ENCODE measurements around the gene RPRD1B. TPM values are rescaled to one million over a fixed set of nuclear protein-coding genes. Genes with fewer than 3 reads are reported as not detected.

The RPRD1B gene
- total and polyA plus RNA-seq, 2 of the 8 experiments (the other 6 are each of a cell fraction or from before 2014, with no cell fraction given): 10.3 to 20.9 TPM

DNA sequence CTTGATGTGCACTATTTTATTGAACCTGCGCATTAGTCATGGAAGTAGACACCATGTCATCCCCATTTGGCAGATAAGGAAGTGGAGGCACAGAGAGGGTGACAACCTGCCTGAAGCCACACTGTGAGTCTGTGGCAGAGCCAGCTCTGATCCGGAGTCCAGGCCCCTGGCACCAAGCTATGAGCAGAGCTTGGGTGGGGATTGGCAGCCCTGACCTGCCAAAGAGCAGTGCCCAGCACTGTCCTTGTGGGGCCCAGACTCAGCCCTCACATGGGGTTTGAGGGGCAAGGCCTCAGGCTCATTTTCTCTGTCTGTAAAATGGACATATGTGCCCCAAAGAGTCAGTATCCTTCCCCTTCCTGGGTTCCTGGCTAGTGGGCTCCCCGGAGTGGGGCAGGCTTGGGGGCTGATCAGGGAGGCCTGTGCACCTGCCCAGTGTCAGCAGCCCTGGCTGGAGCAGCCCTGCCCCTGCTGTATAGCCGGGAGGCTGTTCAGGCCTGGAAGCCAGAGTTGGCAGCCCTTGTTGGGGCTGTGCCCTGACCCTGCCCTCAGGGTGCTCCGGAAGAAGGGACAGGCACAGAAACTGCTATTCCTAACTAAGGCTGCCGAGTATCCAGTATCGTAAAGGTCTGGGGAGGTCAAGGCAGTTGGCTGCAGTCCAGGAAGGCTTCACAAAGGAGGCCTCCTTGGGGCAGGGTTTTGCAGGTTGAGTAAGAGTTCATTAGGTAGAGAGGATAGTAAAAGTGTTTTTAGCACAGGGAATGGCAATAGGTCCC is 92.8 kb downstream of the RPRD1B start:
- Histone ChIP-seq H4K20me1 (replicated peaks in 1 of 2; ENCODE audit: control insufficient read depth in 1 of 2, insufficient read depth in 2 of 2, low read length in 2 of 2) (no peaks in the 10 kb centered on the region), H3K9me3 (ENCODE audit: insufficient read depth in 2 of 2, low read depth in 1 of 2, low read length in 1 of 2) (no peaks in the 10 kb centered on the region), H2AK5ac (ENCODE audit: low read depth, low read length) (no peak overlapping the region), H2BK15ac (ENCODE audit: low read length) (no peak overlapping the region), H2BK5ac (ENCODE audit: low read depth, low read length) (no peak overlapping the region), H4K91ac (replicated peaks; ENCODE audit: insufficient read length, low read length) (no peak overlapping the region), H2BK120ac (replicated peaks; ENCODE audit: low read depth, low read length) (no peak overlapping the region), H3K4me2 (ENCODE audit: insufficient read depth in 1 of 2, low read depth in 2 of 2, low read length in 2 of 2) (no peak overlapping the region), H3K36me3 (ENCODE audit: control insufficient read depth in 2 of 4, insufficient read depth in 4 of 4, low read length in 3 of 4) (no peaks in the 10 kb centered on the region), H3K27me3 (replicated peaks in 1 of 4; ENCODE audit: control insufficient read depth in 3 of 4, extremely low read depth in 1 of 4, insufficient read depth in 3 of 4, low read length in 3 of 4) (no peaks in the 10 kb centered on the region), H3K14ac (ENCODE audit: insufficient read length) (no peak overlapping the region), H2AFZ (ENCODE audit: low read length) (no peak overlapping the region), H3K23me2 (ENCODE audit: low read depth, low read length) (no peaks in the 10 kb centered on the region), H3K79me2 (ENCODE audit: control insufficient read depth in 1 of 2, insufficient read depth in 2 of 2, low read length in 2 of 2) (no peaks in the 10 kb centered on the region), H2BK20ac (ENCODE audit: low read length) (no peak overlapping the region), H3K18ac (ENCODE audit: extremely low read depth, low read length) (no peak overlapping the region), H2BK12ac (ENCODE audit: low read depth, low read length) (no peak overlapping the region), H4K8ac (ENCODE audit: extremely low read depth, insufficient read depth, low read length) (no peak overlapping the region), H3K4ac (replicated peaks; ENCODE audit: insufficient read length, low read depth, low read length) (no peak overlapping the region), H3K4me3 (ENCODE audit: extremely low read depth in 1 of 4, insufficient read depth in 2 of 4, low read depth in 3 of 4, low read length in 4 of 4) (no peak overlapping the region), H3K4me1 (replicated peaks in 1 of 4; ENCODE audit: control insufficient read depth in 3 of 4, insufficient read depth in 4 of 4, low read length in 3 of 4) (peaks cover 0 to 3% (median 0%) of the 10 kb centered on the region in 4 experiments; a peak in 2 of 7 replicates), H3K27ac (ENCODE audit: low read depth, low read length) (no peak overlapping the region), H3K9ac (replicated peaks in 1 of 4; ENCODE audit: extremely low read depth in 1 of 4, low read depth in 3 of 4, low read length in 3 of 4) (no peak overlapping the region), H3K56ac (replicated peaks; ENCODE audit: insufficient read length, low read depth, low read length) (no peak overlapping the region), H3K79me1 (ENCODE audit: low read depth, low read length) (no peaks in the 10 kb centered on the region), H3K23ac (ENCODE audit: insufficient read length) (no peak overlapping the region), H4K5ac (ENCODE audit: insufficient read length, low read depth, low read length) (no peak overlapping the region)
- CTCF ChIA-PET (ENCODE audit: partially characterized antibody): interaction anchor here (0.8 to 3.3 kb wide), 11 partner anchors 11 to 181 kb away, joined by 3 to 16 read pairs (median 4); no protein-coding TSS in a partner anchor
- POLR2A ChIA-PET (ENCODE audit: partially characterized antibody): interaction anchor here (0.8 kb wide), 1 partner anchor 53 kb away, joined by 3 read pairs; no protein-coding TSS in a partner anchor
- no peak for FAIRE-seq
- TF ChIP-seq NRF1 (IDR thresholded peaks at IDR 0.05; ENCODE audit: low read depth, low read length) (no peak), POLR2A (IDR thresholded peaks at IDR 0.05; ENCODE audit: control extremely low read depth in 1 of 2, low read depth in 2 of 2, low read length in 2 of 2) (no peak), ASH2L (IDR thresholded peaks at IDR 0.05; ENCODE audit: low read length) (no peak), PHF8 (conservative IDR thresholded peaks at IDR 0.05; ENCODE audit: low read depth, low read length) (no peak), SP1 (IDR thresholded peaks at IDR 0.05; ENCODE audit: low read depth, low read length) (no peak), KDM5A (IDR thresholded peaks at IDR 0.05; ENCODE audit: low read length) (no peak), RXRA (IDR thresholded peaks at IDR 0.05; ENCODE audit: insufficient read depth, low read depth, low read length) (no peak), RAD21 (IDR thresholded peaks at IDR 0.05 in 1 of 2, conservative IDR thresholded peaks at IDR 0.05 in 1 of 2; ENCODE audit: low read depth in 2 of 2, low read length in 2 of 2) (no peak)
- TF ChIP-seq, protein P1, sequence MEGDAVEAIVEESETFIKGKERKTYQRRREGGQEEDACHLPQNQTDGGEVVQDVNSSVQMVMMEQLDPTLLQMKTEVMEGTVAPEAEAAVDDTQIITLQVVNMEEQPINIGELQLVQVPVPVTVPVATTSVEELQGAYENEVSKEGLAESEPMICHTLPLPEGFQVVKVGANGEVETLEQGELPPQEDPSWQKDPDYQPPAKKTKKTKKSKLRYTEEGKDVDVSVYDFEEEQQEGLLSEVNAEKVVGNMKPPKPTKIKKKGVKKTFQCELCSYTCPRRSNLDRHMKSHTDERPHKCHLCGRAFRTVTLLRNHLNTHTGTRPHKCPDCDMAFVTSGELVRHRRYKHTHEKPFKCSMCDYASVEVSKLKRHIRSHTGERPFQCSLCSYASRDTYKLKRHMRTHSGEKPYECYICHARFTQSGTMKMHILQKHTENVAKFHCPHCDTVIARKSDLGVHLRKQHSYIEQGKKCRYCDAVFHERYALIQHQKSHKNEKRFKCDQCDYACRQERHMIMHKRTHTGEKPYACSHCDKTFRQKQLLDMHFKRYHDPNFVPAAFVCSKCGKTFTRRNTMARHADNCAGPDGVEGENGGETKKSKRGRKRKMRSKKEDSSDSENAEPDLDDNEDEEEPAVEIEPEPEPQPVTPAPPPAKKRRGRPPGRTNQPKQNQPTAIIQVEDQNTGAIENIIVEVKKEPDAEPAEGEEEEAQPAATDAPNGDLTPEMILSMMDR (IDR thresholded peaks at IDR 0.05; ENCODE audit: control extremely low read depth in 1 of 3, insufficient read depth in 1 of 3, low read depth in 1 of 3, low read length in 3 of 3): no peak
- 91% methylated on average over 7 of the region's 7 CpGs; no CpG with 5 or more reads in 1 of the 2 experiments for WGBS, 2 experiments (ENCODE audit: extremely low coverage in 1 of 2, insufficient coverage in 1 of 2, insufficient read length in 1 of 2, insufficient replicate concordance in 2 of 2, low coverage in 1 of 2, low lambda C conversion rate in 2 of 2, missing lambda C conversion rate in 1 of 2)
- DNase-seq (ENCODE audit: low read depth in 1 of 2, low spot score in 2 of 2): no peak
